SK-N-SH (cell line): ENCODE measurements around the gene PBX2. TPM values are rescaled to one million over a fixed set of nuclear protein-coding genes. Genes with fewer than 3 reads are reported as not detected.

Experiments used
- CTCF ChIA-PET: fragments of 300-600, 350-600 bp; formaldehyde crosslinking; extraction: SDS; loops from one replicate; lab custom pipeline; 2021; lab: Yijun Ruan, JAX
- POLR2A ChIA-PET: fragments of 350-600 bp; sonication (Branson Sonifier 250); formaldehyde crosslinking; extraction: SDS; loops from one replicate; lab custom pipeline; 2020; ENCODE audit warnings: antibody characterized with exemption, inconsistent platforms; lab: Yijun Ruan, JAX
- DNase-seq: peaks from one replicate; pipeline ENCODE4 v3.0.0; 2012
- H2AFZ ChIP-seq: fragments of 200-600 bp; sonication (generic); 2 replicates; pipeline ENCODE4 v1.8.1; 2016; ENCODE audit warnings: antibody characterized with exemption, mild to moderate bottlenecking, low read depth
- H3F3A ChIP-seq: fragments of 200-600 bp; sonication (generic); replicated peaks from 2 replicates; pipeline ENCODE3; 2016; ENCODE audit warnings: antibody characterized with exemption, mild to moderate bottlenecking; ENCODE audit not compliant: insufficient read depth
- H3K27ac ChIP-seq, 2 experiments: fragments of 200-500 bp in 1 of 2; fragments of 200-600 bp in 1 of 2; sonication (Bioruptor generic) in 1 of 2; sonication (generic), shearing (Covaris generic) in 1 of 2; 2 replicates each; pipeline versions ENCODE4 v1.5.1 to v1.6.1; 2014 to 2016; ENCODE audit warnings: low read depth in 2 of 2, inconsistent platforms in 1 of 2, low read length in 1 of 2, mild to moderate bottlenecking in 1 of 2, mixed read lengths in 1 of 2
- H3K27me3 ChIP-seq: fragments of 200-600 bp; sonication (generic), shearing (Covaris generic); 2 replicates; pipeline ENCODE4 v1.6.1; 2016; ENCODE audit warnings: mixed run types; ENCODE audit not compliant: insufficient read depth
- H3K36me3 ChIP-seq, 2 experiments: fragments of 200-500 bp in 1 of 2; fragments of 200-600 bp in 1 of 2; sonication (Bioruptor generic) in 1 of 2; sonication (generic) in 1 of 2; replicated peaks in 1 of 2; 2 replicates each; pipeline versions ENCODE3 to v1.5.1; 2014 to 2016; ENCODE audit warnings: low read length in 1 of 2, mild to moderate bottlenecking in 1 of 2; ENCODE audit not compliant: insufficient read depth in 2 of 2, control insufficient read depth in 1 of 2
- H3K4me1 ChIP-seq, 2 experiments: fragments of 200-500 bp in 1 of 2; fragments of 200-600 bp in 1 of 2; sonication (Bioruptor generic) in 1 of 2; sonication (generic), shearing (Covaris generic) in 1 of 2; 2 replicates each; pipeline versions ENCODE4 v1.5.1 to v1.6.1; 2014 to 2016; ENCODE audit warnings: low read depth in 1 of 2, low read length in 1 of 2, mixed run types in 1 of 2; ENCODE audit not compliant: insufficient read depth in 2 of 2, control insufficient read depth in 1 of 2
- H3K4me2 ChIP-seq: fragments of 200-600 bp; sonication (generic), shearing (Covaris generic); 2 replicates; pipeline ENCODE4 v1.6.1; 2017; ENCODE audit warnings: mixed run types
- H3K4me3 ChIP-seq, 2 experiments: fragments of 200-500 bp in 1 of 2; fragments of 200-600 bp in 1 of 2; sonication (Bioruptor generic) in 1 of 2; sonication (generic), shearing (Covaris generic) in 1 of 2; 2 replicates each; pipeline versions ENCODE4 v1.5.1 to v1.8.1; 2014 to 2016; ENCODE audit warnings: low read depth in 2 of 2, inconsistent platforms in 1 of 2, low read length in 1 of 2, mild to moderate bottlenecking in 1 of 2, mixed read lengths in 1 of 2, moderate library complexity in 1 of 2
- H3K79me2 ChIP-seq: fragments of 200-600 bp; sonication (generic); 2 replicates; pipeline ENCODE4 v1.8.1; 2017; ENCODE audit warnings: mild to moderate bottlenecking; ENCODE audit not compliant: insufficient read depth
- H3K9ac ChIP-seq: fragments of 200-600 bp; sonication (generic); 2 replicates; pipeline ENCODE4 v1.6.1; 2017; ENCODE audit warnings: mixed run types
- H3K9me2 ChIP-seq: fragments of 200-600 bp; sonication (generic); 2 replicates; pipeline ENCODE4 v1.6.1; 2017; ENCODE audit warnings: mixed run types
- H3K9me3 ChIP-seq: fragments of 200-600 bp; sonication (generic); 2 replicates; pipeline ENCODE4 v1.6.1; 2017; ENCODE audit warnings: mixed run types, mild to moderate bottlenecking, moderate library complexity
- H4K20me1 ChIP-seq: fragments of 200-600 bp; sonication (generic); 2 replicates; pipeline ENCODE4 v1.6.1; 2017; ENCODE audit warnings: mild to moderate bottlenecking, mixed run types; ENCODE audit not compliant: insufficient read depth
- CTCF ChIP-seq: fragments of 200-600 bp; sonication (generic); IDR thresholded peaks from 2 replicates; pipeline ENCODE4 v1.6.1; 2017; ENCODE audit warnings: antibody characterized with exemption, mild to moderate bottlenecking, moderate library complexity
- FOXM1 ChIP-seq: IDR thresholded peaks from 2 replicates; pipeline ENCODE4 v1.4.0; 2012; ENCODE audit warnings: low read depth, mild to moderate bottlenecking
- GATA2 ChIP-seq: sonication (generic); formaldehyde crosslinking; IDR thresholded peaks from 2 replicates; pipeline ENCODE4 v1.5.0; 2020; ENCODE audit warnings: mild to moderate bottlenecking, missing genetic modification reagents
- MEF2A ChIP-seq: IDR thresholded peaks from 2 replicates; pipeline ENCODE4 v1.4.0; 2012; ENCODE audit warnings: low read depth, borderline replicate concordance
- MXI1 ChIP-seq: IDR thresholded peaks from 2 replicates; pipeline ENCODE4 v1.6.1; 2012; ENCODE audit warnings: mild to moderate bottlenecking, low read depth, low read length, improper control_type of control experiment
- NFIC ChIP-seq: IDR thresholded peaks from 2 replicates; pipeline ENCODE4 v1.4.0; 2012; ENCODE audit warnings: borderline replicate concordance
- PBX3 ChIP-seq: IDR thresholded peaks from 2 replicates; pipeline ENCODE4; 2012
- REST ChIP-seq: IDR thresholded peaks from 2 replicates; pipeline ENCODE4 v1.6.1; 2012; ENCODE audit warnings: mild to moderate bottlenecking, low read depth, low read length, moderate library complexity
- RXRA ChIP-seq: IDR thresholded peaks from 2 replicates; pipeline ENCODE4 v1.4.0; 2012; ENCODE audit warnings: low read depth, mild to moderate bottlenecking, borderline replicate concordance
- SIN3A ChIP-seq: IDR thresholded peaks from 2 replicates; pipeline ENCODE4 v1.6.1; 2012; ENCODE audit warnings: low read depth, mild to moderate bottlenecking, low read length, moderate library complexity, borderline replicate concordance
- TCF12 ChIP-seq: IDR thresholded peaks from 2 replicates; pipeline ENCODE4 v1.4.0; 2012
- ZBTB33 ChIP-seq: IDR thresholded peaks from 2 replicates; pipeline ENCODE4 v1.4.0; 2012; ENCODE audit warnings: low read depth, borderline replicate concordance
- WGBS: methylation state at CpG from one replicate; pipeline ENCODE4 v1.1.6; 2017; ENCODE audit warnings: low lambda C conversion rate; 5-methylcytosine and 5-hydroxymethylcytosine counted together
- polyA plus RNA-seq, 3 experiments: library from polyadenylated mRNA; depleted of rRNA; stranded (reverse); fragments of >200 nt; gene quantifications; 2 replicates each; pipeline ENCODE4 v1.2.3, GENCODE V29; 2012
- TF ChIP-seq, protein P1 (sequence below): fragments of 150-350 bp; IDR thresholded peaks from 2 replicates; pipeline ENCODE4 v1.6.1; 2017; ENCODE audit warnings: antibody characterized with exemption, low read length, low read depth, borderline replicate concordance
- TF ChIP-seq, protein P2 (sequence below): fragments of 150-350 bp; IDR thresholded peaks from 2 replicates; pipeline ENCODE4 v1.6.1; 2016; ENCODE audit warnings: mild to moderate bottlenecking, low read depth, low read length

PBX2 gene
- polyA plus RNA-seq, 1 of the 3 experiments (the other 2 are of a cell fraction) = 74.5 TPM

GRCh38 chr6:32216285-32216684 is 26.3 kb upstream of the PBX2 start:
- Histone ChIP-seq H3K79me2 (no peaks in the 10 kb centered on the region), H3K4me3 (no peak overlapping the region), H3K27me3 (peaks cover 91% of the 10 kb centered on the region), H3K9me2 (no peaks in the 10 kb centered on the region), H3K9me3 (no peaks in the 10 kb centered on the region), H4K20me1 (no peaks in the 10 kb centered on the region), H3K4me2 (no peak overlapping the region), H2AFZ (no peak overlapping the region), H3F3A (no peaks in the 10 kb centered on the region), H3K27ac (no peak overlapping the region), H3K4me1 (no peaks in the 10 kb centered on the region), H3K36me3 (no peaks in the 10 kb centered on the region), H3K9ac (no peak overlapping the region)
- ChIA-PET POLR2A (no interaction called here), CTCF (no interaction called here)
- DNase-seq = no peak
- TF ChIP-seq FOXM1 = no peak
- no peak for TF ChIP-seq MXI1
- TF ChIP-seq GATA2 (CRISPR knock-in tag) = no peak
- TF ChIP-seq NFIC = no peak
- TF ChIP-seq SIN3A = no peak
- no peak for TF ChIP-seq MEF2A
- TF ChIP-seq CTCF = no peak
- no peak for TF ChIP-seq ZBTB33
- no peak for TF ChIP-seq PBX3
- no peak for TF ChIP-seq TCF12
- TF ChIP-seq, protein P1, sequence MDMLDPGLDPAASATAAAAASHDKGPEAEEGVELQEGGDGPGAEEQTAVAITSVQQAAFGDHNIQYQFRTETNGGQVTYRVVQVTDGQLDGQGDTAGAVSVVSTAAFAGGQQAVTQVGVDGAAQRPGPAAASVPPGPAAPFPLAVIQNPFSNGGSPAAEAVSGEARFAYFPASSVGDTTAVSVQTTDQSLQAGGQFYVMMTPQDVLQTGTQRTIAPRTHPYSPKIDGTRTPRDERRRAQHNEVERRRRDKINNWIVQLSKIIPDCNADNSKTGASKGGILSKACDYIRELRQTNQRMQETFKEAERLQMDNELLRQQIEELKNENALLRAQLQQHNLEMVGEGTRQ = no peak
- no peak for TF ChIP-seq RXRA
- no peak for TF ChIP-seq REST
- TF ChIP-seq, protein P2, sequence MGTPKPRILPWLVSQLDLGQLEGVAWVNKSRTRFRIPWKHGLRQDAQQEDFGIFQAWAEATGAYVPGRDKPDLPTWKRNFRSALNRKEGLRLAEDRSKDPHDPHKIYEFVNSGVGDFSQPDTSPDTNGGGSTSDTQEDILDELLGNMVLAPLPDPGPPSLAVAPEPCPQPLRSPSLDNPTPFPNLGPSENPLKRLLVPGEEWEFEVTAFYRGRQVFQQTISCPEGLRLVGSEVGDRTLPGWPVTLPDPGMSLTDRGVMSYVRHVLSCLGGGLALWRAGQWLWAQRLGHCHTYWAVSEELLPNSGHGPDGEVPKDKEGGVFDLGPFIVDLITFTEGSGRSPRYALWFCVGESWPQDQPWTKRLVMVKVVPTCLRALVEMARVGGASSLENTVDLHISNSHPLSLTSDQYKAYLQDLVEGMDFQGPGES = no peak
- 4% methylated on average over 10 of the region's 10 CpGs for WGBS
